NCI-H226 (cell line): ENCODE data around the gene WASF2.
"Not testable (repeated sequence)": the region's sequence is repeated elsewhere in the genome, so short reads cannot be mapped to it uniquely, and the experiment has no call there.

Source experiments
- DNase-seq: peaks from one replicate; pipeline ENCODE4 v3.0.0-alpha.2; 2015

The WASF2 gene

DNA sequence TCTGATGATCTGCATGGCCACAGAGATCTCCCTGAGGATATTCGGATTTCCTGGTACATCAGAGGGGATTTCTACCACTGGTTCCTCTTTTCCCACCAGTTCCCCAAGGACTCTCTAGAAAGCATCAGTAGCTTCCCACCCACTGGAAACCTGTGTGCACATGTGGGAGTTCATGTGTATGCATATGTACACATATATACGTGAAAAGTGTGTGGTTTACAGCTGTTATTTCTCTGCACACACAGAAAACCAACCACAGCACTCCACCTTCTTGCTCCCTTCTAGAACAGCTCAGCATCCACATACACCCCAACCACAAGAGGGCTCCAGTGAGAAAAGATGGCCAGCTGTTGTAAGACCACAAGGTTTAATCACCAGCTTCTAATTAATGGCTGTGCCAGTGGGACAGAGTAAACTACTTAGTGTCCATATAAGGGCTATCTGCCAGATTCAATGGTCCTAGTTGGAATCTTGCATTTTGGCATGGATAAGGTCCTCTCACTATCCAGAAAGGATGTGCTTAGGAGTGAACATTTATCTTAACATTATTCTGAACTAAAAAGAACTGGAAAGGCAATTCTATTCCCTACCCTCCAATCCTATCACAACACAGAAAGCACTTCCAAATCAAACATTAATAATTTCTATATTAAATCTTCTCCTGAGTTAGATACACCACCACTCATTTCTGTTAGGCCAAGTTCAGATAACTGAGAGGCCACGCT, 73.4 kb downstream of the WASF2 start:
- peak; percentile 35 for DNase-seq

DNA sequence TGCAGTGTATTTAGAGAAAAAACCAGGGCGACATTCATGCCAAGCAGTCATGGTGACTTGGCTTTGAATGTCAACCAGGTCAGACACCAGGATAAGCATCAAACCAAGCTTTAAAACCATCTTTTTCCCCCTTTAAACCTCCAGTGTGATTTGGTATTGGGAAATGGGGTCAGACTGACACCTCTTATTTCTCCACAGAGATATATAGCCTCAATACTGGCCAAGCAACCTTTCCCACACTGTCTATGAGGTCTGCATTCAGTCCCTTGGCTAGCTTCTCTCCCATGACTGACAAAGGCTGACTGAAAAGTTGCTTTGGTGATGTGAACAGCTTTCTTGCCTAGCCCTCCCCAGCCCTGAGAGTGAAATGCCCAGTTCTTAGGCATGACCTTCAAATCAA, 75.9 kb downstream of the WASF2 start:
- no peak for DNase-seq

DNA sequence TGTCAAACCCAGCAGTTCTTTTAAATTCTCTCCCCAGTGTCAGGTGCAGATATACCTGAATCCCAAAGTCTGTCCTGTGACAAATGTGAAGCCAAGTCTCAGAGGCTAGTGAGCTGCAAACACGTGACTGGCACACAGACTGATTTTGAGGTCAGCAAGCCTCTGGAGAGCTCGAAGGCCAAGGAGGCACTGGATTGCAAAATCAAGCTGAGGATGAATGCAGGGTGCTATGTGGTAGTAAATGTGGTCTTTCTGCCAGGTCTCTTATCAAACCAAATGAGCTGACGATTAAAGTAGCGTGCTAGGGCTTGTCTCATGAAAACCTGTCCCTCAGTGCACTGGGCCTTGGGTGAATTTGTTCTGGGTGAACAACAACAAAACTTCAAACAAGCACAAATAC, 77.0 kb downstream of the WASF2 start:
- DNase-seq, result no peak

DNA sequence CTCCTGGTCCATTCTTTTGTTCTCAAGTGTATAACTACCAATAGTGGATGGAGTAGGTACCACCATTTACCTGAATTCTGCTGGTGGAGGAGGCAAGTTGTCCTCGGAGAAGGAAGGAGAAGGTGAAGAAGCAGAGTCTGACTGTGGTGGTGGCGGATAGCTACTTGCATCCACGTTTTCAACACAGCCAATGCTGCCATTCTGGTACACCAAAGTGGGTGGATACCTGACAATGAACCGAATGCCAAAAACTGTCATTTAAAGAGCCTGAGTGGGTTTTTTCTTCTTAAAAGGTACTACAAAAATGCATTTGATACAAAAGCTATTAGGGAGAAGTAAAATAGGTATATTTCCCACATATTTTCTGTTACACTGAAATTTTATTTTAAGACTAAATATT, 77.5 kb downstream of the WASF2 start:
- no peak for DNase-seq

DNA sequence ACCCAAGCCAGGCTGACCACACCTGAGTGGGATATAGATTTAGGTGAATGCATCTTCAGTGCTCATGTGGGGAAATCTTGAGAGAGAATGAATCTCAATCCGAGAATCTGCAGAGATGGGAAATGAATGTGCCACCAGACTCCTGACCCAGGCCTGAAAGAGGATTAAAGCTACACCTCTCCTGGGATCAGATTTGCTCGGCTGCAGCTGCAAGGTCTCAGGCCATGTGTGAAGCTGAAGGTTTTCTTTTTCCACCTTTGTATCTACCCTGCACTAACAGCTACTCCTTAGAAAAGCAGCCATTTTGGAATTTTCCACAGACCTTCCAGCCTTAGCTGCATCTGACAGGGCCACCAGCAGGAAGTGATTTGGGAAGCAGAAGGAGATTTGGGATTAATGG, 79.3 kb downstream of the WASF2 start:
- no peak for DNase-seq

DNA sequence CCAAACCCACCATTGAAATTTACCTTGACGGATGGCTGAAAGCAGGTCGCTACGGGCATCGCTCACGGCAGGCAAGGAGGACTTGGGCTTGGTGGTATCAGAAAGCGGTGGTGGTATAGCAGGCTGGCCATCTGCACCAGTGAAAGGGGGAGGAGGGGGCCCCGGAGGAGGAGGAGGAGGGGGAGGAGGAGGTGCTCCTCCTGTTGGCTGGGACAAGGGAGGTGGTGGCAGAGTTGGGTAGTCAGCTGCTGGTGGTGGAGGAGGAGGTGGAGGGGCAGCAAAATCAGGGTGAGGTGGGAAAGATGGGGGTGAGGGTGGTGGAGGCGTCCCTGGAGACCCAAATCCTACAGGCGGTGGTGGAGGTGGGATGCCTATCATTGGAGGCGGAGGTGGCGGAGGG, 80.3 kb downstream of the WASF2 start:
- no peak for DNase-seq

DNA sequence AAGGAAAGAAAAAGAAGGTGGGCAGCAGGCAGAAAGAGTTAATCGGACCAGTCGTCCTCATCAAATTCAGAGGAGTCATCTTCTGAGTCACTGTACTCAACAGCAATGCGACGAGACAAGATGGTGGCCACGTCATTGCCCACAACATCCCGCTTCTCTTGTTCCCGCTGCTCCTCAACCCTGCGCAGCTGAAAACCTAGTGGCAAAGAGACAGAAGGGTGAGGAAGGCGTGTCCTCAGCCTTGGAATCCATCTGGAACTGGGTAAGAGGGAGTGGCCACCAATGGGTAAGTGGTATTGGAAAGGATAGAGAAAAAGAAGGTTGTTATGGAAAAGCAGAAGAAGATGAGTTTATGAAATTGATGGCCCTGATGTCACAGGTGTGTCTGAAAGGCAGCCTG, 81.8 kb downstream of the WASF2 start:
- no peak for DNase-seq

DNA sequence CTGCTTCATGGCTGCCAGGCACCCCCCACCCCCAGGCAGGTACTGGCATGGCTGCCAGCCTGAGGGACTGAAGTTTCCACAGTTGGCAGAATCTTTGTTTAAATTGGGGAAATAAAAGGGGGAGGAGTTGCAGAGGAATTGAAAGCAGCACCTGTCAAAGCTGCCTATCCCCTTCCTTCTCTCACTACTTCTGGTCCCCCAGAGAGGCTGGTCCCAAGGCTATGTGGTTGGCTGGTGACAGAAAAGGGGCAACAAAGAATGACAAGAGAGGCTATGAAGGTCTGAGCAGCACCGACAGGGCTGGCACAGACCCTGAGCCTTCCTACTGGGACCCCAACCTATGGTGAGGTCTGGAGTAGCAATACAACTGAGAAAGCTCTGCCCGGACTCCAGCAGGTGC, 83.2 kb downstream of the WASF2 start:
- DNase-seq, result not testable (repeated sequence)

DNA sequence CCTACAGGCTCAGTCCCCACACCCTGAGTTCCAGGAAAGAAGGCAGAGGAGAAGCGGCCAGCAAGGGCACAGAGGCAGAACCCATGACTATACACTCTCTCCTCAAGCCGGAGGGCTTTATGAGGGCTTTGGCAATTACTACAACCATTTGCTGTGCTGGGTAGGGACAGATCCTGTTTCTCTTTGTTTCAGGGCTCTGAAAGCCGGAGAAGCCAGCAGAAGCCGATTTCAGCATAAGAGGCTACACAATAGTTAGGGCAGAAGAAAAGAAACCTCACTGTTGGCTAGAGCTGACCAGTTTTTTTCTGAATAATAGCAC, 83.6 kb downstream of the WASF2 start:
- DNase-seq, result no peak

DNA sequence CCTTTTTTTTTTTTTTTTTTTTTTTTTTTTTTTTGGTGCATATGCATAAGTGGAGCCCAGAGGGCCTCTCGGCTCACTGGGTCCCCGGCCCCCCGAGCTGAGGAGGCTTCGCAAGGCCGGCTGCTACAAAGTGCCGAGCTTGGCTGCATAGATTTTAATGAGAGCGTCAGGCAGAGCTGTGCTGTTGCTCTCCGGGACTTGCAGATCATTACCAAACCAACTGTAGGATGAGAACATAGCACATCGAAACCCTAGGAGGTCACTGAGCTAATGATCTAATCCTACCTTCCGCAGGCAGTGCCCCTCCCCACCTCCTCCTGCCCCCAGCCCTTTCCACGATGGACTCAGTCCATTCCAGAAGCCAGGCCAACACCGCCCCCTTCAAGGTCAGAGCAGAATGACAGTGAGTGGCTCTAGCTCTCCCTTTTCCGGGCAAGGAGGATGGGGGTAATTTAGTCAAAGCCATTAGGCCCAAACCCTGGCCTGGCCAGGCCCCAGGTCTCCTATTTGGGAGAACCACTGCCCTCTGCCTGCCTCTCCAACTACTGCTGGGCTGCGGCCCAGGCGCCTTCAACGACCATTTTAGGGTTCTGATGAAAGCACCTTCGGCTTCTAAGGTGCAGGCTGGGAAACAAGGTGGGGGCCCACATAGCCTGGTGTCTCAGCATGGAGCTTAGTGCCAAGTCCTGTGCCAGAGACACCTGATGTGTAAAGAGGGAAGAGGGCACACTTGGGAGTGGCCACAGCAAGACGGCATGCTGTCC, 84.2 kb downstream of the WASF2 start:
- DNase-seq, result not testable (repeated sequence)

DNA sequence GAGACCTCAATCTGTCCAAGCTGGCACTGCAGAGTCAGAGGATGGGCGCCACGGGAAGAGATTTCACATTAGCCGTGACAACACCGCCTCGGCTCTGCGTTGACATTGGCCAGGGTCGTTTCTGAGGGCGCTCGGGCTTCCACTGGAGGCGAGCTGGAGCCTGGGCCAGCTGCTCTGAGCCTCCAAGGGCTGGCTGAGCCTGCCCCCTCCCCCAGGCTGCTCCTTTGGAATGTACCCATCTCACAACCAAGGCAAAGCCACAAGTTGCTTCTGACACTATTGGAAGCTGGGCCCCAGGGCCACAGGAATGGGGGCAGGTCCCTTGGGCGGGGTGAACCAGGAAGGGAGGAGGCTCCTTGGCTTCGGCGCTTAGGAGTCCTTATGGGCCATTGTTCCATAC, 84.9 kb downstream of the WASF2 start:
- DNase-seq, result no peak

DNA sequence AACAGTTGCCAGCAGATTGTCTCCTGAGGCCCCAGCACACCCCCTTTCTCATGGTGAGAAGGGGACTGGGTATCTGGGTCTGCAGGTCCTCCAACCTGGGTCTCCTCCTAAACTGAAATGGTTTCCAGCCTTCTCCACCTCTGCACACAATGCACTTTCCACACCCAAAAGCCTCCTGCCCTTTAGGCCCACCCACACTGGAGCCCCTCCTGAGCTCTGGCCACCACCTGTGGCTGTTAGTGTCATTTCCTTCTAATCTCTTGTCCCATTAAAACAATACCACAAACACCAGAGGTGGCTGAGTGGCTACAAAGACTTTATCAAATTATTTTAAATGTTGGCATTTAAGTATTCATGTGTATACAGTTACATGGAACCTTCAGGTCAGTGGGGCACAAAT, 86.0 kb downstream of the WASF2 start:
- DNase-seq, result no peak

DNA sequence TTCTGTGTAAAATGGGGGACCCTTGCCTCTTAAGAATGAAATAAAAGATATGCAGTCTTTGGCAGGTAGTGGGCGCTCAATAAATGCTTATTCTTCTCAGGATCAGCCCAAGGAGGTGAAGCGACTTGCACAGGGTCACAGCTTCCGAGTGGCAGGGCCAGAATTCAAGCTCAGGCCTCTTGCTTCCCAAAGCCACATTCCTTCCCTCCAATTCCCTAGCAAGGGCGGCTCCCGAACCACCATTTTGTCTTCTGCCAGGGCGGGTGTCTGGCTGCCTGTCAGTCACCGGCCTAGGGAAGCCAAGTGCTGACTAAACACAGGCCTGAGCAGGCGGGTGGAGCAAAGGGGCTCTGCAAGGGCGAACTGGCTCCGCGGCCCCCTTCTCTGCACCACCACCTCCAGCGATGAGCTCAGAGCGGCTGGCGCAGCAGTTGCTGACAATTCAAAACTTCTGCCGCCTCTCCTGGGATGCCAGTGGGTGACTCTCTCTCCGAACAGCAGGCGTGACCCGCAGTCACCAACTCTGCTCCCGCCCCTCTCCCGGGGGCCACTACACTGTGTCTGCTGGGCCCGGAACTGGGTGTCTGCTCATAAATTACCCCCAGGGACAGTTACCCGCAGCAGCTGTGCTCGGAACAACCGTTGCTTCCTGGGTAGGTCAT, 86.8 kb downstream of the WASF2 start:
- no peak for DNase-seq

DNA sequence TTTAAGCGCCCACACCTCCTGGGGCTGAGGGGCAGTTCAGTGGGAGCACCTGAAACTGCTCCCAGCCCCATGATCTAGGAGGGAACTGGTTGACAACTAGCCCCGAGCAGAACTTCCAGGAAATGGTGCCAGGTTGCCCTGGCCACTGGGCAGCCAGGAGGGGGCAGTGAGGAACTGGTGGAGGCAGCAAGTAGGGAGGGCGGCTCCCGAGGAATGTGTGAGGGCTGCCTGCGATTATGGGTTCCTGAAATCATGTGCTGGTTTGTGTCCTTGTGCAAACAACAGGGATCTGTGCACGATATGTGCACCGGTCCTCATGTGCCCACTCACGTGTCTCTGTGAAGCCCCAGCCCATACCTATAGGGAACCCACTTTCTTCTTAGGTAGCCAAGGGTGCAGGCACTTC, 87.6 kb downstream of the WASF2 start:
- DNase-seq, result peak; percentile 40

DNA sequence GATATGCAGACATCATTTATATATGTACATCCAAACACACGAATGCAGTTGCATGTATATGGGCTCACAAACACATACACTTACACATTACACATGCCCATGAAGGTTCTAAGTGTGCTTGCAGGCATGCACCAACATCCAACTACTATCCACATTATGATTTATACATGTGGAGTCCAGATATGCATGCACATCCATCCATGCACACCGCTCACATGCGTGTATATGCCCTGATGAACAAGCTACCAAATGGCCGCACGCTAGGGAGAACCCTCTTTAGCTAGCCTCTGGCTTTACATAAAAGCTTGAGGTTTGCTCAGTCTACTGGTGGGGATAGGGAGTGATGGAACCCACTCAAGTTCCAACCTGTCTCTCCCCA, 89.0 kb downstream of the WASF2 start:
- no peak for DNase-seq

DNA sequence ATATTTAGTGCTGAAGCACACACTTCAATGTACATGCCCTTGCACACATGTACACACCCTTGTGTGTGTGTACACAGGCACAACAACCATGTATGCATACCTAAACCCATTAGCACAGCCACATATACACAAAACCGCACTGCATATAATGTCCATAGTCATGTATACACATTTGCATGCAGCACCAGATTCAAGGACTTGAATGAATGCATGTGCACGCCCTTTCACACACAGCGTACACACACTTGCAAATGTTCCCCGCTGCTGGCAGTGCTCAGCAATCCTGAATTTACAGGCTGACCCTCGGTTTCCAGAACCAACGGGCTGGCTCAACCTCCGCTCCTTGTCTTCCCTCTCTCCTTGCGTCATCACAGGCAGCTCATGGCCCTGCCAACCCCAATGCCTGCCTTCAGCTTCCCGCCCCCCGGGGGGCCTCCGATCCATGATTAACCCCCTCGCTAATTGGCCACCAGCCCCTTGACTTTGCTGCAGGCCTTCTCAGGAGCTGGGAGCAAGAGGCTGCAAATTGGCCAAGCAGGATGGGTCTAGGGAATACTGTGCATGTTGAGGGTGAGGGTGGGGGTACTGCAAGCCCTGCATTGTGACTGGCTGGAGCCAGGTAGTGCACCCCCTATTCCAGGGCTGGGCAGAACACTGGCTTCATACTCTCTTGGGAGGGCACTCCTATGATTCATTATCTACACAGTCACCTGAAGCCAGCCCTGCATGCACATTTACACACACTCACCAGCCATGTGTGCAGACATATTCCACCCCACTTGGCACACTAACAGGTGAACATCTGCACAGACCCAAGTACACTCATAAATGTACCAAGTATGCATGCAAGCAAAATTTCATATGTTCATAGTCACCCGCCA, 89.6 kb downstream of the WASF2 start:
- DNase-seq, result no peak

DNA sequence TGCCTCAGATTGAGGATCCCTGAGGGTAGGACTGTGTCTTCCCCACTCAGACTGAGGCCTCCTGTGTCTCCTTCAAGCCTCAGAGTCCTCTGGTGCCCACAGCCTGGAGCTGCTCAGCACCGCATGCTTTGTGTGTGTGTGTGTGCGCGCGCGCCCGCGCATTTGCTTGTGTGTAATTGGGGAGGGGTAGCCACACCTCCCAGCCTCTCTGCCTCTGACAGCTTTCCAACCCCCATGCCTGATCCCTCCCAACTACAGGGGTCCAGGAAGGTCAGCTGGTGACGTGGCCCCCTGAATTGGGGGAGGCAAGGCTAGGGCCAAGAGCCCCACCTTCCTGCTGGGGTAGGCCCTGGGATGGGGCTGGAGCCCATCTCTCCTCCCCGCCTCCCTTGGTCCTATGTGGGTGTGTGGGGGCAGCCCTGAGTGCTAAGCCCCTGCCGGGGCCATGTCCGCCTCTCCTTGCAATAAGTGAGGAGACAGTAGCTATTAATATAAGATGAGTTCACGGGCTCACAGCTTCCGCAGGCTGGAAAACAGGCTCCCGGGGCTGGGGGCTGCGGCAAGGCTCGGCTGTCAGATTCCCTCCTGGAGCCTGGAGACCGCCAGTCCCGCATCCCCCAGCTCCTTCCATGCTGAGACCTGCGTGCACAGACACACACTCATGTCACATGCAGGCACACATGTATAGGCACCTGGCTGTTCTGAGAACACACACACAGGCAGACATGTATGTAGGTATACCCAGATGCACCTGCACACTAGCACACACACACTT, 90.5 kb downstream of the WASF2 start:
- DNase-seq, result no peak

DNA sequence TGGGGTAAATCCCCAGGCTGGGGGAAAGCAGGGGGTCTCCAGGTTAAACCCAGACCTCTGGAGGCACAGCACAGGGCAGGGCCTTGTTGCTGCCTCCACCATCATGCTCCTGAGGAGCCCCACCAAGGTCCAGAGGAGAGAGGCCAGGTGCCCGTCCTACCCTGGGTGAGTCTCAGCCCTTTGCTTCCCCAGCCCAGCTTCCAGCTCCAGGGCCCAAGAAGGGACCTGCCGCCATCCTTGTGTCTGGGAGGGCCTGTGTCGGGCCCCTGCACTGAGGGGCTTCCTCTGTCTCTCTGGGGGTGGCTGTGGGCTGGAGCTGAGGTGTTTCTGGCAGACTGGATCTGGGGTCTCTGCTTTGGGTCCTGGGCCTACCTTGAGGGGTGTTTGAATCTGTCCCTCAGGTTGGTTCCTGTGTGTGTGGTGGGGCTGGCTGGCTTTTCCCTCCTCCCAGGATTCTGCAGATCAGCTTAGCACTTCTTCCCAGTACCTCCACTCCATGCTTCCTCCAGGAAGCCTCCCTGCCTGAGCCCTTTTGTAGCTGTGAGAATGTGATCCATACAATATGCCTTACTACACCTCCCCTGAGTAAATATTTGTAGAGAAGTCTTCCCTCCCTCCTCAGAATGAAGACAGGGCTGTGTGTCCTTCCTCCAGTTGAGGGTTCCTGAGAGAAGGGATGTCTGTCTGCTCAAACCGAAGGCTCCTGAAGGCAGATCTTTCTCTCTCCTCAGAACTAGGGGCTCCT, 91.4 kb downstream of the WASF2 start:
- no peak for DNase-seq

DNA sequence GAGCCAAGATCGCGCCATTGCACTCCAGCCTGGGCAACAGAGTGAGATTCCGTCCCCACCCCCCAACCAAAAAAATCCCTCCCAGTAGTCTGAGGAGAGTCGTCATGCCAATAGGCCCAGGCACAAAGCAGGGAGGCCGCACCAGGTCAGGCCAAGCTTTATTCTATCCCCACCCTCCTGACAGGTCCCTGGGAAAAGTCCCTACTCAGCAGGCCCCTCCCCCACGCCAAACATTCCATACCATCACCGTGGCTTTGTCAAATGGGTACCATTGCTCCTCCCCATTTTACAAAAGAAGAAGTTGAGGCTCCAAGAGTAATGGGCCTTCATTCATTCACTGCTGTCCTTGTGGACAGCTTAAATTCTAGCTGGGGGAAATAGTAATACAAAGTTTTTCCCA, 92.2 kb downstream of the WASF2 start:
- no peak for DNase-seq

DNA sequence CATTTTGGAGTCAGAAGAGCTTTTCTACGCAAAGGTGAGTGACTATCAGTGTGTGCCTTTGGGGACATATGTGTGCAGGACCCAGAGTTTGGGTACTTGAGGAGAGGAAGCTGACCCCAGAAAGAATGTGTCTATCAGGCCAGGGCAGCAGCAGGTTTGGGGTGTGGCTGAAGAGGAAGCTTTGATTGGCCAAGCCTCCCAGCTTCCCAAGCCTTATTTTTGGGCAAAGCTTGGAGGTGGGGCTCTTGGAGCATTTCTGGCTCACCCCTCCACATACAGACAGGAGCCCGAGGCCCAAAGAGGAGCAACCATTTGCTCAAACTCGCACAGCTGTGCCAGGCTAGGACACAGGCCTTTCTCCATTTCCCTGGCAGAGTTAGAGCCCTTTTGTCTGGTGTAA, 92.9 kb downstream of the WASF2 start:
- DNase-seq, result no peak

DNA sequence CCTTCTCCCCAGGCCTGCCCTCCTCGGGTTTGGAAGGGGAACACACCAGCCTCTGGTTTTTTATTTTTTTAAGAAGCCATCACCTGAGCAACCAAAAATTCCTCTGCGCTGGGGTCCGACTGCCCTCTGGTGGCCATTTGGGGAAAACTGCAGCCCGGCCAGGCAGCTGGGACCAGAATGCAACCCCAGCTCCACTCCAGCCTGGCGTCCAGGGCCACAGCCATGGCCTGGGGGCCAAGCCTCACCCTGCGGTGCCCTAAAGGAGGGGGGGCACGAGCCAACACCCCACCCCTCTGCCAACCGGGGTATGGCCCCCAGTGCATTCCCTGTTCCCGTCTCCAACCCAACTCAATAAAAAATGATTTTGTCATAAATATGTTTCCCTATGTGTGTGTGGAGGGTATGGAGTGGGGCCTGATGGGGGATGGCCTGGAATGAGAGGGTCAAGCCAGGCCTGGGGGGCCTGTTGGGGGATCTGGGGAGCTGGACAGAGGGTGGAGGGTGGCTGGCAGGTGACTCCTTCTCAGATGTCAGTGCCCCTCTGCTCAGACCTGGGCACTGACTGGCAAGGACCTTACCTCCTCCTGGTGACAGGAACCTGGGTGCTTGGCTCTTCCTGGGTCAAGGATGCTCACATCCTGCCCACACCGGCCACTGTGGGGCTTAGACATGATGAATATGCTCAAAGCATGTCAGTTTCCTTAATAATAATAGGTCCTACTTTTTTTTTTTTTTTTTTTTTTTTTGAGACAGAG, 94.3 kb downstream of the WASF2 start:
- DNase-seq, result peak; percentile 52
